NCI-H82 treated with DMSO at 0.1 percent for 48 hours (cell line): Measurements from ENCODE around the gene HOXA6.
A peak's percentile ranks its signal among the peaks of the same experiment; 100 is the strongest.

Experiments used
- DNase-seq: peaks from one replicate; lab custom pipeline; 2025; ENCODE audit not compliant: unreplicated experiment; lab: John Stamatoyannopoulos, UW

Gene HOXA6

DNA sequence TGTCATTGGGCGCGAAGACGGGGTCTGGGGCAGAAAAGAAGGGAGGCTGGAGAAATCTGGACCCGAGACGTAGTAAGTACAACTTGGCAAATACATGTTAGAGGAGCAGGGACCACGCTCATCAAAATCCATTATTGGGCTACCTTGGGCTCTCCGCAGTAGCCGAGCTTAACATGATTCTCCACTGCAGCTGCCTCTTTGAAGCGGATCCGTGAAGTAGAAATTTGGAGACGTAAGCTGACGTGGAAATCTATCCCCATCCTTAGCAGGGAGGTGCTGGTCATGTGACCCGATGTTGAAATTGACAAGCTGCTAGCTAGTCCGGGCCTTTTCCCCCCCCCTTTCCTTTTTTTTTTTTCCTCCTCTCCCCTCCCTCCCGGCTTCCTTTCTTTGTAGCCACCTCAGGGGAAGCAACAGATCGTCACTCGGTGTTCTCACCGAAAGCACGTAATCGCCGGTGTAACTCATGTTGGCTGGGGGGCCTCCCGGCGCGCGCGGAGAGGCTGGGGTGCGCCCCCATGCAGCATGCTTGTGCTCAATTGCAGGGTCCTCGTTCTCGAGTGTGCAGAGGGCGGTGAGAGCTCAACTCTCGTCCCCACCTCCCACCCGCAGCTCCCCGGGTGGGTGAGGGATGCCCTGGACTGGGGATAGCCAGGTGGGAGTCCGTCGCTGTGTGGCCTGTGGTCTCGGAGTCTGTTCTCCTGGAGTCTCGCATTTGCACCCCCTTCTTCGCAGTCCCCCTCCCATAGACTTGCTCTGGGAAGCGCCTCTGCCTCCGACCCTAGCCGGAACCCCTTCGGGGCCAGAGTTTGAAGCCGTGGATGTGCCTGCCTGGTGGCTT, 37.7 kb upstream of the HOXA6 start, which contains the start of gene HOXA11:
HOXA11 (minus strand) TSS at position 220 of the 841 bp plus-strand sequence; CDS start at position 132, 88 bp downstream.
- DNase-seq = peak; percentile 26

DNA sequence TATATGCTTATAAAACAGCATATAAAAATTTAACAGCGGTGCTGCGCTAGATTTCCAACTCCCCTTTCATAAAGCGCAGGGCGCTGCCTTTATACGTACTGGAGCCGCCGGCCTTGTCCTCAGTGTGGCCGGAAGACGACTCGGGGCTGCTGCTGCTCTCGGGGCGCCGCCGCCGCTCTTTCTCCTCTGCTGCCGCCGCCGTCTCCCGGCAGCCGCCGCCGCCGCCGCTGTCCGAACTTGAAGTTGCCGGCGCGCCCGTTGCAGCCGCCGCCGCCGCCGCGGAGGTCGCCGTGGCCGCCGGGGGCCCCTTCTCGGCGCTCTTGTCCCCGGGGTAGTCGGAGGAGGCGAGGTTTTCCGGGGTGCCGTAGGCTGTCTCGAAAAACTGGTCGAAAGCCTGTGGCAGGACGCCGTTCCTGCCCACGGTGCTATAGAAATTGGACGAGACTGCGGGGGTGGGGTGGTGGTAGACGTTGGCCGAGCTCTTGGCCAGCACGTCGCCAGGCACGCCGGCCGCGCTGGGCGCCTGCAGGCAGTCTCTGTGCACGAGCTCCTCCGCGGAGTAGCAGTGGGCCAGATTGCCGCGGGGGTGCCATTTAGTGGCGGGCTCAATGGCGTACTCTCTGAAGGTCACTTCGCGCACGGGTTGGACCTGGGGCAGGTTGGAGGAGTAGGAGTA, 36.9 kb upstream of the HOXA6 start:
- DNase-seq = no peak

DNA sequence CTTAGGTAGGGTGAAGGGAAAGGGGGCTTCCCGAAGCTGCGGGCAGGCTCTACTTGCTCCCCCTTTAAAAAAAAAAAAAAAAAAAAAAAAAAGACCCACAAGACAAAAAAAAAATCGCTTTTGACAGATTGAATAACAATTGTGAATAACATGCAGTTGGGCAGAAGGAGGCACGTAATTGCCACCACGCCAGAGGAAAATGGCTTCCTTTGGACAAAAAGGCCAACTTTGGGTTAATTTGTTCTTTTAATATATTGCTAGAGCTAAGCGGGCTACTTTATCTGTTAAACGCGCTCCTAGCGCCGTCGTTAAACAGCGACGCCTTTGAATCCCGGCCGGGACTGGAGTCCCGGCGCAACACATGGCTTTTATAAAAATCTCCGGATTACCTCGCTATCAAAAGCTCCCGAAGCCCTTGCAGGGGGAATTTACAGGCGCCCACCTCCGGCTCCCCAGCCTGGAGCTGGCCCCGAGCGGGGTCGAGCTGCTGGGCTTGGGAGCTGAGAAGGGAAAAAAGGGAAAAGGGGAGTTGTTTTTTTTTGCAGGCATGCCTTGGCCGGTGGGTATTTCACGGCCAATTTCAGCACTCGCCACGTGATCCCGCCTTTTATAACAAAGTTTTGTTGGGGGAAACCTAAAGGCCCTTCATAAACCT, 36.2 kb upstream of the HOXA6 start:
- DNase-seq = no peak

- DNase-seq = no peak
These were observed 35.5 kb upstream of the HOXA6 start for GRCh38 chr7:27182861-27183681.

GRCh38 chr7:27182285-27182841, 34.8 kb upstream of the HOXA6 start:
- no peak for DNase-seq

DNA sequence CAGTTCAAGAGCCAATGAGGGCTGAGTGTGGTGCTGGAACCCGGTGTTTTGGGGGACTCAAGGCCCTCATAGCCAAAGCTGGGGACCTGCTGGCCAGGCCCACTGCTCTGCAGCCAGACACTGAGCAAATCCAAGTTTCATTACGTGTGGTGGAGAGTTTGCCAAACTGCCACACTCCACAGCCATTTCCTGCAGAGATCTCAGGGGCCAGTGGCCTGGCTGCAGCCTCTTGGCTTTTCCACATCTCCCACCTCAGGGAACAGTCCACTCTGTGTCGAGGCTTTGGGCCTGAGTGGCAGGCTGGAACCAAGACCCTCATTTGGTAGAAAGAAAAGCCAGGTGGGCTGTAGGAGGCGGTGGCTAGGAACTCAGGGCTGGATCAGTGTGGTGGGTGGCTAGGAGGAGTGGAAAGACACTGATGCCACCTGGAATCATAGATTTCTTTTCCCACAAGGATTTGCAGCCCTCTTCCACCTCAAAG, 34.3 kb upstream of the HOXA6 start:
- DNase-seq = no peak

DNA sequence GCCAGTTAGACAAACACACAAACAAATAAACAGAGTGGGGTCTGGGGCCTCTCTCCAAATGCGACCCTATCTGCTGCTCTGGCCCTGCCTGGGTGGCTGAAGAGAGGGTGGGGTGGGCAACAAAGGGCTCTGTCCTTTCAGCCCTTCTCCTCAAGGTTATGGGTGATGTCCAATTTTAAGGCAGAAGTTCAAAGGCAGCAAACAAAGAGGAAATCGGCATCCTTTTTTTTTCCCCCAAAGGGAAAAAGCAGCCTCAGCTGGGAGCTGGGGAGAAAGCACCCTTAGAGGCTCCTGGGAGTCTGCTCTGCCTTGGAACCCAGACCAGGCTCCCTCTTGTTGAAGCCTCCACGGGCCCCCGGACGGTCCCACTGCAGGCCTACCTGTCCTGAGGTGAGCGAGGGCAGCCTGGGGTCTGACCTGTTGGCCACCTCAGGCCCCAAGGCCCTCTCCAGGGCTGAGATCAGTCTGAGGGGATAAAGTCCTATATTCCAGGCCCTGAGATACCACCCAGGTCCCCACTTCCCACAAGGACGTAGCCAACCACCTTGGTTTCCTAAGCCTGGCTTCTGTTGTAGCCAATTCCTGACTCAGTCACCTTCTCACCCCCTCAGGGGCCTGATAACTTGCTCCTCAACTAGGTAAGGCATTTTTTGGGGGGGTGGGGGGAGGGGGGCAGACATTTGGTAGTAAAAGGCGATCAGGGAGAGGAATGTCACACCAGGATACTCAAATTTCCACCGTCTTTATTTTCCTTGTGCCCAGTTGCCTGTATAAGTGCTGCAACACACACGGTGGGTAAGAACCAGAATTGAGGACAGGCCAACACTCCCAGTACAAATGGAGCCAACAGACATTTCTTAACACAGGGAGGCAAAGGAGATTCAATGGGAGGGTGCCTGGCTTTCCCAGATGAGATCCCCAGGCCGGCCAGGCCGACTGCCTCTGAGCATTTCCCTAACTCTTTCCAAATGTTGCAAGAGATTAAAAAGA, 33.2 kb upstream of the HOXA6 start:
- DNase-seq = no peak

- no peak for DNase-seq
These were observed 32.2 kb upstream of the HOXA6 start for GRCh38 chr7:27179503-27180430.

DNA sequence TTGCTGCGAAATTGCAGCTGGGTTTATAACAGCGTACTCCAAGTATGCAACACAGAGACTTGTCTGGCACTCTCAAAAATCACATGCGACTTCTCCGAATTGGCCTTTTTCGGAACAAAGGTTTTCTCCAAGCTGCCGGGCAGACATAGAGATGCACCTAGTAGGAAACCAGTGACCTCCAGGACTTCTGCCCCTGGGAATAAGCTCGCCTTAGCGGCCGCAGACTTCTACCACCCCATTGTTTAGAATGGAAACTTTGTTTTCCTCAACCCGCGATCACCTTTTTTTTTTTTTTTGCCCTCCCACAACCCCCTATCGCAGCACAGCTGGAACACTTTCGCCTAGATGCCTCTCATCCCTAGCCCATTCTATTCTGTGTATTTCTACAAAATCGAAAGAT, 31.5 kb upstream of the HOXA6 start:
- no peak for DNase-seq

- DNase-seq = no peak
These were observed 30.8 kb upstream of the HOXA6 start for GRCh38 chr7:27178366-27178765.

GRCh38 chr7:27177795-27178320, 30.3 kb upstream of the HOXA6 start:
- peak; percentile 53 for DNase-seq

GRCh38 chr7:27176962-27177794, 29.6 kb upstream of the HOXA6 start:
- no peak for DNase-seq

DNA sequence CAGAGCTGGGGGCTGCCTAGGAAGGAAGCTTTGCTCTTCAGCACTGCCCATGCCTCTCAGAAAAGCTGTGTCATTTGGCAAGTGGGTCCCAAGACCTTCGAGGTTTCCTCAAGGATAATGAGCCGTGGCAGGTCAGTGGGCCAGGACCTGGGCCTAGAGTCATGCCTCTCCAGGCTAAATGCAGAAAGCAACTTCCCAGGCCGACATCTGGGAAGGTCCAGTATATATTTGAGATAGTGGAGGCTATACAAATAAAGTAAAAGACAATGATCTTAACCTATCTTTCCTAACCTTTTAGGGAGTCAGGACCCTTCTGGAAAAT, 28.9 kb upstream of the HOXA6 start:
- DNase-seq = no peak

- DNase-seq = no peak
These were observed 28.3 kb upstream of the HOXA6 start for GRCh38 chr7:27175626-27176523.

- DNase-seq = no peak
These were observed 27.5 kb upstream of the HOXA6 start for GRCh38 chr7:27174874-27175625.
